Tibial artery (tissue), 4 donors: ENCODE data around the gene FOXQ1.

Experiments used
- DNase-seq, 2 donors: peaks; one replicate each; pipeline ENCODE4 v3.0.0-alpha.2; 2019
- H3K27ac ChIP-seq, 2 donors: fragments of 200-600 bp; sonication (generic) in 1 of 2; 1 replicate in 1 of 2; 2 replicates in 1 of 2; pipeline ENCODE4 v1.5.1; 2018 to 2019; ENCODE audit warnings: mild to moderate bottlenecking in 1 of 2
- H3K27me3 ChIP-seq, 2 donors: fragments of 200-600 bp; sonication (generic) in 1 of 2; one replicate each; pipeline versions ENCODE4 v1.5.1 to v1.6.0; 2016 to 2019
- H3K36me3 ChIP-seq, 3 donors: fragments of 200-600 bp; sonication (generic) in 2 of 3; one replicate each; pipeline ENCODE4 v1.5.1; 2016 to 2019; ENCODE audit warnings: mild to moderate bottlenecking in 2 of 3
- H3K4me1 ChIP-seq, 4 donors: fragments of 200-600 bp; sonication (generic) in 2 of 4; 1 replicate in 3 of 4; 2 replicates in 1 of 4; pipeline ENCODE4 v1.5.1; 2016 to 2019
- H3K4me3 ChIP-seq, 2 donors: fragments of 200-600 bp; sonication (generic) in 1 of 2; 1 replicate in 1 of 2; 2 replicates in 1 of 2; pipeline ENCODE4 v1.5.1; 2018 to 2019; ENCODE audit warnings: mild to moderate bottlenecking in 2 of 2
- H3K9me3 ChIP-seq, 3 donors: fragments of 200-600 bp; sonication (generic) in 1 of 3; one replicate each; pipeline ENCODE4 v1.5.1; 2016 to 2019
- intact Hi-C: fragments of 100-400 bp; cut with DNase I; formaldehyde crosslinking; loops from one replicate; pipeline ENCODE4 v1.15.0; 2023; ENCODE audit warnings: low total_unique reads
- TF ChIP-seq, protein P1 (sequence below), 2 experiments: fragments of 200-600 bp in 1 of 2; fragments of 450-650 bp in 1 of 2; IDR thresholded peaks; one replicate each; pipeline ENCODE4 v1.5.1; 2017 to 2019; ENCODE audit warnings: antibody characterized with exemption in 2 of 2, mild to moderate bottlenecking in 1 of 2, moderate library complexity in 1 of 2

Gene FOXQ1

DNA sequence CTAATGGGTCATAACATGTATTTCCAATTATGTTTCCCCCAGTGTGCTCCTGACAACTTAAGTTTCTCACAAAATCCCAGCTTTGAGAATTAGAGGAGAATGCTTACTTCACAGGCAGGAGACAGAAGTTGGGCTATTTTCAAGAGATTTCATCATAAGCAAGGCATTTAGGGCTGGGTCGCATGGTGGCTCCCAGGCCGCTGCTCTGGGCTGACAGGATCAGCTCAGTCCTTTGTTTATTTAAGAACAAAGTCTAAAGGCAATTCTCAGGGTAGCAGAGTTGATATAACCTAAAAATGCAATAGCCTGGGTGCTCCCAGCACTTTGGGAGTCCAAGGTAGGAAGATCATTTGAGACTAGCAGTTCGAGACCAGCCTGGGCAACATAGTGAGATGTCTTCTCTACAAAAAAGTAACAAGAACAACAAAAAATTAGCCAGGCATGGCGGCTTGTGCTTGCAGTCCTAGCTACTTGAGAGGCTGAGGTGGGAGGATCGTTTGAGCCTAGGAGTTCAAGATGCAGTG, 10.9 kb downstream of the FOXQ1 start:
- H3K27ac ChIP-seq: no peak overlapping the region
- intact Hi-C loops: no loop called here

DNA sequence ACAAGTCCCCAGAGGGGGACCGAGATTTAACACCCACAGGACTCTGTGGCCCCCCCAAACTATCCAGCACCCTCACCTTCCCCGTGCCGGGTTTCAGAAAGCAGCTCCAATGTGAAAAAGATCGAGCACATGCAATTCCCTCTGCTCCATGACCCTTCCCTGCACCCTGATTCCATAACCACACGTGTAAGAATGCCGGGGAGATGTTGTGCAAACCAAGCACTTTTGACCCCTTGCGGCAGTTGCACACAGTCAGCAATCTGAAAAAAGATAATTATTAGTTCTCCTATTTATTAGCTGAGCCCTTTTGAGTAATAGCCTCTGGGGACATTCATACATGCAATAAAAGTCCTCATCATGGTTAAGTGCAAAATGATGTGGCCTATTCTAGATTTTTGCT, 13.0 kb downstream of the FOXQ1 start:
- H3K4me1 ChIP-seq: no peaks in the 10 kb centered on the region
- intact Hi-C loops: no loop called here

More for the DNA sequence above, 10.9 kb downstream of the FOXQ1 start:
- no peak overlapping the region for H3K4me3 ChIP-seq
- no peaks in the 10 kb centered on the region for H3K36me3 ChIP-seq
- DNase-seq: no peak
- no peaks in the 10 kb centered on the region for H3K4me1 ChIP-seq
- TF ChIP-seq, protein P1, sequence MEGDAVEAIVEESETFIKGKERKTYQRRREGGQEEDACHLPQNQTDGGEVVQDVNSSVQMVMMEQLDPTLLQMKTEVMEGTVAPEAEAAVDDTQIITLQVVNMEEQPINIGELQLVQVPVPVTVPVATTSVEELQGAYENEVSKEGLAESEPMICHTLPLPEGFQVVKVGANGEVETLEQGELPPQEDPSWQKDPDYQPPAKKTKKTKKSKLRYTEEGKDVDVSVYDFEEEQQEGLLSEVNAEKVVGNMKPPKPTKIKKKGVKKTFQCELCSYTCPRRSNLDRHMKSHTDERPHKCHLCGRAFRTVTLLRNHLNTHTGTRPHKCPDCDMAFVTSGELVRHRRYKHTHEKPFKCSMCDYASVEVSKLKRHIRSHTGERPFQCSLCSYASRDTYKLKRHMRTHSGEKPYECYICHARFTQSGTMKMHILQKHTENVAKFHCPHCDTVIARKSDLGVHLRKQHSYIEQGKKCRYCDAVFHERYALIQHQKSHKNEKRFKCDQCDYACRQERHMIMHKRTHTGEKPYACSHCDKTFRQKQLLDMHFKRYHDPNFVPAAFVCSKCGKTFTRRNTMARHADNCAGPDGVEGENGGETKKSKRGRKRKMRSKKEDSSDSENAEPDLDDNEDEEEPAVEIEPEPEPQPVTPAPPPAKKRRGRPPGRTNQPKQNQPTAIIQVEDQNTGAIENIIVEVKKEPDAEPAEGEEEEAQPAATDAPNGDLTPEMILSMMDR (IDR thresholded peaks at IDR 0.05): no peak
- H3K27me3 ChIP-seq: peaks cover 0 to 20% of the 10 kb centered on the region in 2 donors
- no peaks in the 10 kb centered on the region for H3K9me3 ChIP-seq

DNA sequence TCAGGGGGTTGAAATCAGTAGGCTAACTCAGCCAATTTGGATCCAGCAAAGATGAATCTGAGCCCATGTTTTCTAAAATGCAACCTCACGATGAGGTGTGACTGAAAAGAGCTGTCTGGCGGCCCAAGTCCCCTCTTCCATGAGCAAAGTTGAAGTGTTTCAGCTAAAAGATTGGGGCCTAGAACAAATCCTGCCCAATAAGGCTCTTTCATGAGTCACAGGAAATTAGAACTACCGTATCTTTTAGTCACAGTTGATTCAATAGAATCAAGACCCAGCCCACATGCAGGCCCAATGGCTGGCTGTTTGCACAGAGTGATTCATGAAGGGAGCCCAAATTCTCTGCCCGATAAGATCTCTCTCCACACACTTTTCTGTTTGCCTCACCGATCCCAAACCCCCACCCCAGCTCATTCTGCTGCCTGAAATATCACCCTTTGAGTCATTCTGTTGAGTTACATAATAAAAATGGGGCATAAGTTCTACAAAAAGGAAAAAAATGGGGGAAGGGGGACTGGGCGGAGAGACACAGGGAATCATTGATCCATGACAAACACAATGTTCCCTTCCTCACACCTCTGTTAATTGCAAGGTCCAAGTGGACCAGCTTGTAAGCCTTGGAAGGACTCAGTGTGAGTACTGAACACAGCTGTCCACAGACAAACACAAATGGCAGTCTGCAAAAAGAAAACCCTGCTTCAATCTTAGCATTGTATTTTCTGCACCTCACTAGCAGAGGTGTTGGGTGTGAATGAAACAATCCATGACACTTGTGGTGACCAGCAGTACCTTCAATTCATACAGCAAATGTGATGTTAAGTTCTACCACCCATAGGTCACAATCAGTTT, 13.8 kb downstream of the FOXQ1 start:
- no peaks in the 10 kb centered on the region for H3K4me1 ChIP-seq
- H3K9me3 ChIP-seq: peaks cover 0 to 6% (median 5%) of the 10 kb centered on the region in 3 donors
- H3K27me3 ChIP-seq: peaks cover 0 to 28% of the 10 kb centered on the region in 2 donors
- intact Hi-C loops: no loop called here
- TF ChIP-seq, protein P1 (IDR thresholded peaks at IDR 0.05): no peak
- no peaks in the 10 kb centered on the region for H3K36me3 ChIP-seq
- no peak overlapping the region for H3K27ac ChIP-seq
- no peak for DNase-seq
- no peak overlapping the region for H3K4me3 ChIP-seq

More for the DNA sequence above, 13.0 kb downstream of the FOXQ1 start:
- no peaks in the 10 kb centered on the region for H3K36me3 ChIP-seq
- H3K4me3 ChIP-seq: no peak overlapping the region
- peaks cover 0 to 5% (median 0%) of the 10 kb centered on the region in 3 donors for H3K9me3 ChIP-seq
- H3K27me3 ChIP-seq: peaks cover 0 to 28% of the 10 kb centered on the region in 2 donors
- TF ChIP-seq, protein P1 (IDR thresholded peaks at IDR 0.05): no peak
- DNase-seq: no peak
- no peak overlapping the region for H3K27ac ChIP-seq

DNA sequence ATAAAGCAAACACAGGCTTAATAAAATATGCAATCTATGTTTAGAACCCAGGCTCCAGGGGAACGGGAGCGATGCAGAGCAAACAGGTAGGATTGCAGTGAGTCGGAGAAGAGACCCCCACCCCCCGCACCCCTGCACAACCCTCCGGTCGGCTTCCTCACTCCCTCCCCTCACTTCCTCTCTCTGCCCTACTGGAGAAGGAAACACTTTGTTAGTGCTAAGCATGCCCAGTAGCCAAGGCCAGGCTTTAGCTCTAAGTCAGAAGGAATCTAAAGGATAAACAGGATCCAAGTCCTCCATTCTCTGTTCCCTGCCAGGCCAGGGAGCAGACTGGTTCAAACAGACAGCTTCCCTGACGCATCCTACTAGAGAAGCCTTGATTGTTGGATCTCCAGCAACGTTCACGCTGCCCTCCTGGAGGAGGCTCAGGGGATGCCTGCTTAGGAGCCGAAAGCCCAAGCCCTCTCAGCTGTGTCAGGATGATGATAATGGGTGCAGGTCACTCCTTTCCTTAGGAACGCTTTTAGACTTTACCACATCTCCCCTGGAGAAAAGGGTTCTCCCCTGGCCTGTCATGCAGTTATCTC, 14.7 kb downstream of the FOXQ1 start:
- no peak for DNase-seq
- Histone ChIP-seq H3K36me3 (no peaks in the 10 kb centered on the region), H3K4me1 (no peaks in the 10 kb centered on the region), H3K4me3 (no peak overlapping the region), H3K9me3 (peaks cover 0 to 6% (median 5%) of the 10 kb centered on the region in 3 donors), H3K27me3 (peaks cover 0 to 28% of the 10 kb centered on the region in 2 donors), H3K27ac (no peak overlapping the region)
- TF ChIP-seq, protein P1 (IDR thresholded peaks at IDR 0.05): no peak
- intact Hi-C loops: no loop called here

DNA sequence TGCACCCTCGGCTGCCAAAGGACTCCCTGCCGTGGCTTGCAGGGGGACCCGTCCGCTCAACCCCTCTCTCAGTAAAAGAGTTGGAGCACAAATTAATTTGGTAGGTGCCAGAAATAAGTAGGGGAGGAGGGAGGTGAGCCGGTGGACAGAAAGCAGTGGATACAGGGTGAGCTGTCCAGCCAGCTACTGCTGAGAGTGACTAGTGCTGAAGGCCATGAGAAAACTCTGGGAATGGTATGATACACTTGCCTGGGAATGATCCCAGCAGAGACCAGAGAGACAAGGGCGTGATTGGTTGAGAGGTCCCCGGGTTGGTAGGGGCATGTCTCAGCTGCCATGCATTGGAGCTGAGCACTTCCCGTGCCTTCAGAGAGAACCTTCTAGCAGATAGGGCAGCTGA, 15.7 kb downstream of the FOXQ1 start:
- intact Hi-C loops: no loop called here
- peaks cover 0 to 28% of the 10 kb centered on the region in 2 donors for H3K27me3 ChIP-seq
- DNase-seq: no peak
- H3K36me3 ChIP-seq: no peaks in the 10 kb centered on the region
- H3K4me1 ChIP-seq: no peaks in the 10 kb centered on the region
- TF ChIP-seq, protein P1 (IDR thresholded peaks at IDR 0.05): no peak
- no peak overlapping the region for H3K4me3 ChIP-seq
- H3K27ac ChIP-seq: no peak overlapping the region
- H3K9me3 ChIP-seq: peaks cover 0 to 6% (median 5%) of the 10 kb centered on the region in 3 donors
